ENCODE measurements around the gene SAA2. TPM values are rescaled to one million over a fixed set of nuclear protein-coding genes. Genes with fewer than 3 reads are reported as not detected.
"Not testable (repeated sequence)": the region's sequence is repeated elsewhere in the genome, so short reads cannot be mapped to it uniquely, and the experiment has no call there.

The SAA2 gene
- total RNA-seq, 1 donor from 2014 or later: 0.35 TPM

GRCh38 chr11:18282626-18283025 lies 34.2 kb upstream of the SAA2 start:
- intact Hi-C loops (cut with micrococcal nuclease): loop anchor here (1.0 kb wide), 1 partner anchor 29 kb away; no protein-coding TSS in a partner anchor
- peak overlapping the region; percentile 84 for H3K27ac Mint-ChIP-seq
- POLR2A ChIA-PET: interaction anchor here (0.6 to 4.1 kb wide), 6 partner anchors 28 to 1495 kb away, joined by 4 to 25 read pairs (median 5); partner anchors contain the start of genes GTF2H1, HPS5 and SPTY2D1

GRCh38 chr11:18280438-18281045 lies 32.1 kb upstream of the SAA2 start:
- no peak for DNase-seq

More at GRCh38 chr11:18282626-18283025, 34.2 kb upstream of the SAA2 start:
- H3K4me1 Mint-ChIP-seq: peaks cover 41% of the 10 kb centered on the region
- ATAC-seq (ENCODE audit: low read depth) (peak; percentile 72), DNase-seq (no peak)
- H3K4me3 Mint-ChIP-seq: no peak overlapping the region
- no peaks in the 10 kb centered on the region for H3K9me3 Mint-ChIP-seq
- TF ChIP-seq CTCF (IDR thresholded peaks at IDR 0.05): no peak
- H3K36me3 Mint-ChIP-seq (ENCODE audit: low read depth): peaks cover 80% of the 10 kb centered on the region
- CTCF ChIA-PET: interaction anchor here (0.7 to 3.8 kb wide), 2 partner anchors 39 to 448 kb away, joined by 3 to 17 read pairs; no protein-coding TSS in a partner anchor
- no peaks in the 10 kb centered on the region for H3K27me3 Mint-ChIP-seq

GRCh38 chr11:18277565-18278271 lies 29.2 kb upstream of the SAA2 start:
- ChIA-PET CTCF (interaction anchor here (1.7 kb wide), 1 partner anchor 34 kb away, joined by 3 read pairs; no protein-coding TSS in a partner anchor), POLR2A (interaction anchor here (1.0 kb wide), 1 partner anchor 44 kb away, joined by 3 read pairs; the partner anchor contains the start of genes GTF2H1 and HPS5)
- intact Hi-C loops (cut with micrococcal nuclease): no loop called here
- peaks cover 35% of the 10 kb centered on the region for H3K4me1 Mint-ChIP-seq
- peaks cover 2% of the 10 kb centered on the region for H3K9me3 Mint-ChIP-seq
- H3K27me3 Mint-ChIP-seq: no peaks in the 10 kb centered on the region
- TF ChIP-seq CTCF (IDR thresholded peaks at IDR 0.05): no peak
- ATAC-seq (ENCODE audit: low read depth) (no peak), DNase-seq (no peak)
- peaks cover 55% of the 10 kb centered on the region for H3K36me3 Mint-ChIP-seq (ENCODE audit: low read depth)
- H3K27ac Mint-ChIP-seq: no peak overlapping the region
- no peak overlapping the region for H3K4me3 Mint-ChIP-seq

More at GRCh38 chr11:18280438-18281045, 32.1 kb upstream of the SAA2 start:
- peak; percentile 79 for ATAC-seq (ENCODE audit: low read depth)
- Mint-ChIP-seq H3K4me3 (peak overlapping the region; percentile 62), H3K9me3 (no peaks in the 10 kb centered on the region), H3K27ac (peak overlapping the region; percentile 84), H3K27me3 (no peaks in the 10 kb centered on the region), H3K36me3 (ENCODE audit: low read depth) (peaks cover 68% of the 10 kb centered on the region), H3K4me1 (peaks cover 41% of the 10 kb centered on the region)
- TF ChIP-seq CTCF (IDR thresholded peaks at IDR 0.05): no peak
- ChIA-PET CTCF (interaction anchor here (3.8 kb wide), 1 partner anchor 37 kb away, joined by 17 read pairs; no protein-coding TSS in a partner anchor), POLR2A (interaction anchor here (0.6 to 4.1 kb wide), 8 partner anchors 28 to 269 kb away, joined by 3 to 25 read pairs (median 4); partner anchors contain the start of genes GTF2H1, HPS5 and LDHA)
- intact Hi-C loops (cut with micrococcal nuclease): loop anchor here (1.0 kb wide), 2 partner anchors 37 to 42 kb away; partner anchors contain the start of genes GTF2H1 and HPS5

- H3K36me3 Mint-ChIP-seq (ENCODE audit: low read depth): peaks cover 8% of the 10 kb centered on the region
- H3K4me1 Mint-ChIP-seq: peaks cover 7% of the 10 kb centered on the region
- intact Hi-C loops (cut with micrococcal nuclease): no loop called here
- ChIA-PET POLR2A (no interaction called here), CTCF (no interaction called here)
- peaks cover 2% of the 10 kb centered on the region for H3K9me3 Mint-ChIP-seq
- H3K4me3 Mint-ChIP-seq: no peak overlapping the region
- H3K27ac Mint-ChIP-seq: no peak overlapping the region
- DNase-seq: no peak
- ATAC-seq (ENCODE audit: low read depth): no peak
- no peak for TF ChIP-seq CTCF (IDR thresholded peaks at IDR 0.05)
- H3K27me3 Mint-ChIP-seq: no peaks in the 10 kb centered on the region
Observed at GRCh38 chr11:18271206-18271605, 22.7 kb upstream of the SAA2 start.

- H3K36me3 Mint-ChIP-seq (ENCODE audit: low read depth): peaks cover 5% of the 10 kb centered on the region
- ChIA-PET POLR2A (no interaction called here), CTCF (no interaction called here)
- no peaks in the 10 kb centered on the region for H3K9me3 Mint-ChIP-seq
- intact Hi-C loops (cut with micrococcal nuclease): no loop called here
- no peaks in the 10 kb centered on the region for H3K27me3 Mint-ChIP-seq
- DNase-seq: no peak
- ATAC-seq (ENCODE audit: low read depth): no peak
- no peak for TF ChIP-seq CTCF (IDR thresholded peaks at IDR 0.05)
- peaks cover 12% of the 10 kb centered on the region for H3K4me1 Mint-ChIP-seq
- H3K4me3 Mint-ChIP-seq: no peak overlapping the region
- no peak overlapping the region for H3K27ac Mint-ChIP-seq
Observed at GRCh38 chr11:18270102-18270501, 21.6 kb upstream of the SAA2 start.

GRCh38 chr11:18269252-18269651 lies 20.8 kb upstream of the SAA2 start:
- intact Hi-C loops (cut with micrococcal nuclease); POLR2A ChIA-PET; H3K27ac Mint-ChIP-seq; DNase-seq; H3K9me3 Mint-ChIP-seq; H3K36me3 Mint-ChIP-seq (ENCODE audit: low read depth); ATAC-seq (ENCODE audit: low read depth); CTCF ChIA-PET; H3K4me3 Mint-ChIP-seq; H3K27me3 Mint-ChIP-seq: not testable (repeated sequence)
- H3K4me1 Mint-ChIP-seq: peaks cover 12% of the 10 kb centered on the region

Data from activated B cell treated with CpG ODN at 0.5 μM for 24 hours (primary cell).